ENCODE measurements around the gene POLR2L.

Gene POLR2L

DNA sequence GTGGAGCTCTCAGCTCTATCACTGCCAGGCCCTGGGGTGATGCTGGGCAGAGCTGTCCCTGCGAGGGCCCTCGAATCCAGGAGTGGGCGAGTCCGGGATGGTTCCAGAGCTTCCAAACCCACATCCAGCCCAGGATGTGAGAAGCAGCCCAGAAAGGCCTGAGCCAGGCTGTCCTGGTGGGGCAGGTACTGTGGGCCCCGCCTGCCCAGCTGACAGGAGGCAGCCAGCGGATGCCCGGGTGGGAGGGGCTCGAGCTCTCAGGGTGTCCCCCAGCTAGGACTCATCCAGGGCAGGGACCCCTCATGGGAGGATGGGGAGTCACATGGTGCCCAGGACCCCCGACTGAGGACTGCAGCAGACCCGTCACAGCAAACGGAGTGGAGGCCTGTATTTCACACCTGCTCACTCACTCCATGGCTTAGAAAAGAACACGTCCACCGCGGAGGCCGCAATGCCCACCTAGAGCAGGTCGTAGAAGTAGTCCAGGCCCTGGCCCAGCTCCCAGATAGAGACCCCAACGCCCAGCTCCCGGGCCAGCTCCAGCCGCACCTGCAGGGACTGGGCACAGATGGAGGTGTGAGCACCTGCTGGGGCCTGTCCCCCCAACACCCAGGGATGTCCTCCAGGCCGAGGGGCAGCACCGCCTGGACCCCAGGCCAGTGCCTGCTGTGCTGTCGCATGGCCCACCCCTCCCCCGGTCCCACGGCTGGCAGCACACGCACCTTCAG, 27.2 kb upstream of the POLR2L start:
- DNase-seq: no peak

- DNase-seq: no peak
Measured at GRCh38 chr11:868802-869201, 26.5 kb upstream of the POLR2L start.

- no peak for DNase-seq
Measured at GRCh38 chr11:868394-868793, 26.1 kb upstream of the POLR2L start.

GRCh38 chr11:867856-868358, 25.6 kb upstream of the POLR2L start:
- no peak for DNase-seq

GRCh38 chr11:866481-866880, 24.2 kb upstream of the POLR2L start:
- no peak for DNase-seq

- DNase-seq: no peak
Measured at GRCh38 chr11:865462-866430, 23.4 kb upstream of the POLR2L start.

GRCh38 chr11:864898-865297, 22.6 kb upstream of the POLR2L start:
- no peak for DNase-seq

- no peak for DNase-seq
Measured at GRCh38 chr11:863910-864827, 21.8 kb upstream of the POLR2L start.

- no peak for DNase-seq
Measured at GRCh38 chr11:863023-863909, 20.9 kb upstream of the POLR2L start.

DNA sequence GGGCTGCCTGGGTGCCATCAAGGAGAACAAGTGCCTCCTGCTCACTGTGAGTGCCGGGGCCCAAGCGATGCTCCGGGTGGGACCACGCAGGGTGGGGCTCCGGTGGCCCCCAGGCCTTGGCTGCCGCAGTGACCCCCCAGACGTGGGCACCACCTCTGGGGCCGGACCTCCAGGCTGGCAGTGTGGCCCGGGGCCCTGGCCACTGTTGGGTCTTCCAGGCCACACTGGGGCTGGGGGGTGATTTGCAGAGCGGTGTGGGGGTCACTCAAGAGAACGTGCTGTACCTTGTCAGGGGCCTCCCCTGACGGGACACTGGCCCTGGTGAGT, 20.3 kb upstream of the POLR2L start:
- no peak for DNase-seq

DNA sequence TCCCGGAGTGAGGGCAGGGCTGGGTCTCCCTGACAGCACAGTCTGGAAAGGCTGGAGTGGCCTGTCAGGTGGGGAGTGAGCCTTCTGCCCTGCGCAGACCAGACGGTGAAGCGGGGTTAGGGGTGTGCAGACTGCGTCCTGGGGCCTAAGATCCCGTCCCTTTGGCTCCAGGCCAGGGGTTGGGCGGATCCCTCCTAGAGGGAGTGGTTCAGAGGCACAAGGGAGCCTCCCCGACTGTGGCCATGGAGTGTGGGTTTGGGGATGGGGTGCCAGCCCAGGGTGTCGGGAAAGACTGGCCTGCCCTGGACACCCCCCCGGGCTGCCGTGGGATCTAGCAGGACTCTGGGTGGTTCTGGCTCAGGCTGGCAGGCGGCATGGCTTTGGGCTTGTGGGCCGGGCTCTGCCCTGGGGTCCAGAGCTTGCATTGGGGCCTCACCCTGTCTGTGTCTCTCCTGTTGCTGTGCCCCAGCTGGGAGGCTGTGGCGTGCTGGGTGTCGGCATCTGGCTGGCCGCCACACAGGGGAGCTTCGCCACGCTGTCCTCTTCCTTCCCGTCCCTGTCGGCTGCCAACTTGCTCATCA, 19.8 kb upstream of the POLR2L start:
- DNase-seq: no peak

DNA sequence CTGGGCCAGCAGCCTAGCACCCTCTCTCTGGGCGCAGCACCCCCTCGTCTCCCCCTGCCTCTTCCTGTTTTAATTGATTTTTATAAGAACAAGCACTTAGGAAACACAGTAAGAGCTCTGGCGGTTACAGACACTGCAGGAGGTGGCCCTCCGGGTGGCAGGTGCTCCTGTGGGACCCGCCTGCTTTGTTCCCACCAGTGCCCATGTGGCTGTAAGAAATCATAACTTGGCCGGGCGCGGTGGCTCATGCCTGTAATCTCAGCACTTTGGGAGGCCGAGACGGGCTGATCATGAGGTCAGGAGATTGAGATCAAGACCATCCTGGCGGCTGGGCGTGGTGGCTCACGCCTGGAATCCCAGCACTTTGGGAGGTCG, 18.8 kb upstream of the POLR2L start:
- DNase-seq: no peak

DNA sequence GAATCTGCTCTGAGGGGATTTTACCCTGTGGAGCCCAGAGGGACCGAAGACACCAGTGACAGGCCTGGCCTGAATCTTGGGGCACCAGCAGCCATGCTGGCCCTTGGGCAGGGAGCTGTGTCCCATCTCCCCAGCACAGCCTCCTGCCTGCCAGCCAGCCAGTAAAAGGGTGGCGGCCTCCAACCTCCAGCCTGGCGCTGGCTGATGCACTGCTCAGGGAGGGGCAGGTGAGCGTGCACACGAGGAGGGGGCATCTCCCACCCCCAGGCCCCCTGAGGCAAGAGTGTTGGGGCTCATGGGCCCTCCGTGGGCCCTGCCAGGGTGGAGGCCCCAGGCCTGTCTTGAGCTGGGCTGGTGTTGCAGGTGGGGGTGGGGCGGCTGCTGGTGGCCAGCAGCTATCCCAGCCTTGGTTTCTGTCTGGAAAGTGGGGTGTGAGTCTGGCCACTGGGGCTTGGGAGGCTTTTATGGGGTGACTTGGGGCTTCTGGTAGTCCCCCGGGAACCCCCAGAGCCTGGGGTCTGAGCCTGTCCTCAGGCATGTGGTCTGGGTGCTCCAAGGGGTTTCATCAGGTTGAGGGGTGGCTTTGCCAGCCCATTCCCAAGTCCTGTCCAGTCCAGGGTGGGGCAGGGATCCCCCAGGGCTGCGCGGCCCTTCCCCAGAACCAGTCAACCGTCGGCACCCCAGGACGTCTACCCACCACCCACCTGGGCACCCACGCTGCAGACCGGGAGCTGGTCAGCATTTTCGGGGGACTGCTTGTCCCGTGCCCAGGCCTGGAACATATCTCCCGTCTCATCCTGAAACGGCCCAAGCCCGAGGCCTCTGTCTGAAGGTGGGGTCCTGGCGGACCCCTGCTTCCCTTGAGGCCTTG, 18.1 kb upstream of the POLR2L start:
- DNase-seq: no peak

- peak in 42 of 51 donors; percentile 8 to 83 (median 54) for DNase-seq
Measured at GRCh38 chr11:859394-860131, 17.2 kb upstream of the POLR2L start.

GRCh38 chr11:858762-859339, 16.5 kb upstream of the POLR2L start:
- DNase-seq: no peak

DNA sequence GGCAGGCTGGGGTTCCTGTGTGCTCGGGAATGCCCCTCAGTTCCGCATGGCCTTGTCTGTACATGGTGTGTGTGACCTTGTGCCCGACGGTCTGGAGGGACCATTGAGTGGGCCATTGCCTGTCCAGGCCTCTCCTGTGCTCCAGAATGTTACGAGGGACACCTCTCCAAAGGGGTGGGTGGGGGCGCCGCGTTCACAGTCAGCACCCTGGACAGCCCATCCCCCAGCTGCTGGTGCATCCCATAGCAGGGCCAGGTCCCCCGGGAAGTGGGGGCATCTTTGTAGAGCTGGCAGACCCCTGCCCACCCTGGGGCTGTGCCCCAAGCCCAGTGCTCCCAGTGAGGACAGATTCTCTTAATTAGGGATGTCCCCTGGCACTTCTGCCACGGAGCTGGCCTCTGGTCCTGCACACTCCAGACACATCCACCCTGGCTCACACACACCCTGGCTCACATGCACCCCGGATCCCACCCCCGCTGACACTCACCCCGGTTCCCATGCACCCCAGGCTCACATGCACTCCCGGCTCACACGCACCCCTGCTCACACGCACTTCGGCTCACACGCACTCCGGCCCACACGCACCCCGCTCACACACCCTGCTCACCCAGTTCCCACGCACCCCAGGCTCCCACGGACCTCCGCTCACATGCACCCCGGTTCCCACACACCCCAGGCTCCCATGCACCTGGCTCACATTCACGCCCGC, 15.9 kb upstream of the POLR2L start:
- no peak for DNase-seq

DNA sequence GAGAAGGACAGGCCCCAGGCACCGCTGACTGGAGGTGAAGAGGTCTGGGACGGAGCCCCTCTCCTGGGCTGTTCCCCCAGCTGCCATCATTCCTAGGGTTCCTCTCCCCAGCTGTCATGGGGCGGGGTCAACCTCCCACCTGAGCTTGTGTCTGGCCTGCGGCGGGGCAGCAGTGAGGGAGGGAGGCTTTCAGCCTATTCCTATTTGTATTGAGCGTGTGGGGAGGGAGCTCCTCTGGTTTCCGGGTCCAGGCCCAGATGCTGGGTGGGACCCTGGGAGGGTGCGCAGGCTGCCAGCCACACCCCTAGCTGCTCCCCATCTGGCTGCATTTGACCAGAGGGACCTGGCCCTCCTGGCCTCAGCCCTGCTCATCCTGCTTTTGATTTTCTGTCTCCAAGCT, 14.1 kb upstream of the POLR2L start:
- no peak for DNase-seq

Data from hypothalamus (tissue), 51 donors.